CD4-positive, alpha-beta T cell treated with Interferon alpha-2 for 1 hour (primary cell): ENCODE measurements around the gene RELN.

Experiments used
- DNase-seq, 2 donors: peaks; one replicate each; pipeline ENCODE4 v3.0.0-alpha.2; 2020 to 2022

The RELN gene

GRCh38 chr7:103889451-103889850 lies 100.0 kb downstream of the RELN start:
- DNase-seq, result no peak

GRCh38 chr7:103888603-103889153 lies 100.8 kb downstream of the RELN start:
- no peak for DNase-seq

GRCh38 chr7:103887853-103888602 lies 101.4 kb downstream of the RELN start:
- DNase-seq, result no peak

GRCh38 chr7:103887050-103887449 lies 102.4 kb downstream of the RELN start:
- no peak for DNase-seq

GRCh38 chr7:103879928-103880600 lies 109.4 kb downstream of the RELN start:
- DNase-seq, result no peak

GRCh38 chr7:103879411-103879810 lies 110.0 kb downstream of the RELN start:
- no peak for DNase-seq

- no peak for DNase-seq
Measured at GRCh38 chr7:103877565-103877964, 111.9 kb downstream of the RELN start.

GRCh38 chr7:103875718-103876117 lies 113.7 kb downstream of the RELN start:
- no peak for DNase-seq

GRCh38 chr7:103871473-103871872 lies 118.0 kb downstream of the RELN start:
- no peak for DNase-seq

GRCh38 chr7:103870664-103871063 lies 118.8 kb downstream of the RELN start:
- no peak for DNase-seq

- no peak for DNase-seq
Measured at GRCh38 chr7:103867874-103868273, 121.6 kb downstream of the RELN start.

GRCh38 chr7:103866919-103867318 lies 122.5 kb downstream of the RELN start:
- DNase-seq, result no peak

- DNase-seq, result no peak
Measured at GRCh38 chr7:103865442-103865841, 124.0 kb downstream of the RELN start.

GRCh38 chr7:103862302-103863035 lies 127.0 kb downstream of the RELN start:
- DNase-seq, result no peak

GRCh38 chr7:103859709-103860108 lies 129.7 kb downstream of the RELN start:
- DNase-seq, result no peak

- DNase-seq, result no peak
Measured at GRCh38 chr7:103857435-103857834, 132.0 kb downstream of the RELN start.

- DNase-seq, result no peak
Measured at GRCh38 chr7:103856929-103857328, 132.5 kb downstream of the RELN start.

GRCh38 chr7:103855671-103856070 lies 133.8 kb downstream of the RELN start:
- DNase-seq, result no peak

- no peak for DNase-seq
Measured at GRCh38 chr7:103854611-103855010, 134.8 kb downstream of the RELN start.

- no peak for DNase-seq
Measured at GRCh38 chr7:103851357-103851756, 138.1 kb downstream of the RELN start.

- DNase-seq, result no peak
Measured at GRCh38 chr7:103843689-103844480, 145.6 kb downstream of the RELN start.

GRCh38 chr7:103833401-103833800 lies 156.1 kb downstream of the RELN start:
- DNase-seq, result no peak

GRCh38 chr7:103832438-103832837 lies 157.0 kb downstream of the RELN start:
- DNase-seq, result no peak
